Breast epithelium (tissue), 3 donors: Measurements from ENCODE around the gene ILRUN.
"Not testable (repeated sequence)": the region's sequence is repeated elsewhere in the genome, so short reads cannot be mapped to it uniquely, and the experiment has no call there.

Experiments
- CTCF ChIP-seq, 3 donors: fragments of 450-650 bp; IDR thresholded peaks; one replicate each; pipeline ENCODE4 v1.5.1; 2016 to 2017; ENCODE audit warnings: antibody characterized with exemption in 3 of 3, mild to moderate bottlenecking in 3 of 3, moderate library complexity in 3 of 3
- POLR2A ChIP-seq: fragments of 450-650 bp; IDR thresholded peaks from one replicate; pipeline ENCODE4 v1.6.1; 2016; ENCODE audit warnings: antibody characterized with exemption, mild to moderate bottlenecking, moderate library complexity
- POLR2AphosphoS5 ChIP-seq, 3 donors: sonication (generic); formaldehyde crosslinking; IDR thresholded peaks; one replicate each; pipeline ENCODE4 v1.6.1; 2017; ENCODE audit warnings: antibody characterized with exemption in 3 of 3

- not testable (repeated sequence) for TF ChIP-seq CTCF (IDR thresholded peaks at IDR 0.05); POLR2A; POLR2AphosphoS5 (IDR thresholded peaks at IDR 0.05)
Observed at GRCh38 chr6:34674930-34675329, 21.6 kb downstream of the ILRUN start.
